H7 (cell line): Measurements from ENCODE around the gene SLC25A26. TPM values are rescaled to one million over a fixed set of nuclear protein-coding genes. Genes with fewer than 3 reads are reported as not detected.
"Not testable (repeated sequence)": the region's sequence is repeated elsewhere in the genome, so short reads cannot be mapped to it uniquely, and the experiment has no call there.

ENCODE experiments used
- DNase-seq: peaks from one replicate; pipeline ENCODE4 v3.0.0; 2012
- H3K27me3 ChIP-seq: 2 replicates; pipeline ENCODE4 v1.6.0; 2011; ENCODE audit warnings: mild to moderate bottlenecking, low read length; ENCODE audit not compliant: control insufficient read depth, insufficient read depth
- H3K36me3 ChIP-seq: replicated peaks from 2 replicates; pipeline ENCODE4 v1.5.1; 2011; ENCODE audit warnings: low read length; ENCODE audit not compliant: control insufficient read depth, insufficient read depth
- H3K4me3 ChIP-seq: 2 replicates; pipeline ENCODE4 v1.5.1; 2011; ENCODE audit warnings: low read depth, mild to moderate bottlenecking, control low read depth, low read length, moderate library complexity; ENCODE audit not compliant: insufficient read depth
- total RNA-seq: library from RNA; depleted of rRNA; stranded (reverse); fragments of >200 nt; shearing (Covaris generic); gene quantifications from 2 replicates; pipeline ENCODE4 v1.2.3, GENCODE V29; 2014

Gene SLC25A26
- total RNA-seq, 1 experiment from 2014 or later: 26.5 TPM

- no peaks in the 10 kb centered on the region for H3K36me3 ChIP-seq
- no peaks in the 10 kb centered on the region for H3K27me3 ChIP-seq
- DNase-seq: no peak
- no peak overlapping the region for H3K4me3 ChIP-seq
These were observed 14.0 kb upstream of the SLC25A26 start for GRCh38 chr3:66206806-66207205.

GRCh38 chr3:66208189-66208588 is 12.6 kb upstream of the SLC25A26 start:
- Histone ChIP-seq H3K36me3 (no peaks in the 10 kb centered on the region), H3K27me3 (no peaks in the 10 kb centered on the region), H3K4me3 (no peak overlapping the region)
- no peak for DNase-seq

DNA sequence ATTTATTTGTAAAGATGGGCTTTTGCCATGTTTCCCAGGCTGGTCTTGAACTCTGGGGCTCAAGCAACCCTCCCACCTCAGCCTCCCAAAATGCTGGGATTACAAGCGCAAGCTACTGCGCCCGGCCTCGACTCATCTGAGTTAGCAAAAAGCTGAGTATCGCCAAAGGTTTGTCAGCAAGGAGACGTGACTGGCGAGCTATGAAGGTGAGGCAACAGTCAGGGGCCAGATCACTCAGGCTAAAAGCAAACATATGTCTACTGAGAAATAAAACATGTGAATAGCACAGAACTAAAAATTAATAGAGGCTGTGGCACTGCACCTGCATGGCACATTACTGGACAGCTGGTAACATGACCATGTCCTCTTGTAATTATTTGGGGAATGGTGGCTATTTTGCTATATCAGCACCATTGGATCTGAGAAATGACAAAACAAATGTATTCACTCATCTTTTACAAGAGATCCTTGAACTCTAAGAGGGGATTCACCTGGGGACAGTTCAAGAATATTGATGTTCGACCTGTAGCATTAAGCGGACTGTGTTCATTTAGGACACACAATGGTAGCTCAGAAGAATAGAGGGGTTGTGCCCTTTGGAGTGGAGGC is 10.0 kb upstream of the SLC25A26 start:
- H3K4me3 ChIP-seq: no peak overlapping the region
- DNase-seq: no peak
- H3K36me3 ChIP-seq: no peaks in the 10 kb centered on the region

GRCh38 chr3:66211779-66212178 is 9.0 kb upstream of the SLC25A26 start:
- DNase-seq: no peak
- no peaks in the 10 kb centered on the region for H3K36me3 ChIP-seq
- H3K4me3 ChIP-seq: no peak overlapping the region
- no peaks in the 10 kb centered on the region for H3K27me3 ChIP-seq

More for the DNA sequence above, 10.0 kb upstream of the SLC25A26 start:
- no peaks in the 10 kb centered on the region for H3K27me3 ChIP-seq

DNA sequence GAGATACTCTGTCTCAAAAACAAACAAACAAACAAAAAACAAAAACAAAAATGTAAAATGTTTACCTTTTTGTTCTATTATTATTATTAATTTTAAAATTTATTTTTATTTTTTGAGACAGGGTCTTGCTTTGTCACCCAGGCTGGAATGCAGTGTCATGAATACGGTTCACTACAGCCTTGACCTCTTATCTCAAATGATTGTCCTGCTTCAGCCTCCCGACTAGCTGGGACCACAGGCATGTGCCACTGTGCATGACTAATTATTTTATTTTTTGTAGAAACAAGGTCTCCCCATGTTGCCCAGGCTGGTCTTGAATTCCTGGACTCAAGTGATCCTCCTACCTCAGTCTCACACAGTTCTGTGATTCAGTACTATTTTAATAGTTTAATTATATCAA is 5.7 kb upstream of the SLC25A26 start:
- no peaks in the 10 kb centered on the region for H3K36me3 ChIP-seq
- no peak overlapping the region for H3K4me3 ChIP-seq
- DNase-seq: no peak
- peaks cover 1% of the 10 kb centered on the region; the same call in 1 of the 2 replicates for H3K27me3 ChIP-seq

GRCh38 chr3:66220066-66220465 is 735 bp upstream of the SLC25A26 start:
- Histone ChIP-seq H3K36me3 (no peaks in the 10 kb centered on the region), H3K4me3 (peak overlapping the region; percentile 65; the same call in 1 of the 2 replicates), H3K27me3 (peaks cover 1% of the 10 kb centered on the region; the same call in 1 of the 2 replicates)
- DNase-seq: no peak

DNA sequence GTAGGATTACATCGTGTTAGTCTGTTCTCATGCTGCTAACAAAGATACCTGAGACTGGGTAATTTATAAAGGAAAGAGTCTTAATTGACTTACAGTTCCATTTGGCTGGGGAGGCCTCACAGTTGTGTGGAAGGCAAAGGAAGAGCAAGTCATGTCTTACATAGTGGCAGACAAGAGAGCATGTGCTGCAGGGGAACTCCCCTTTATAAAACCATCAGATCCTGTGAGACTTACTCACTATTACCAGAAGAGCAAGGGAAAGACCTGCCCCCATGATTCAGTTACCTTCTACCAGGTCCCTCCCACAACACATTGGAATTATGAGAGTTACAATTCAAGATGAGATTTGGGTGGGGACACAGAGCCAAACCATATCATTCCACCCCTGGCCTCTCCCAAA is 3.4 kb downstream of the SLC25A26 start:
- no peak overlapping the region for H3K4me3 ChIP-seq
- no peaks in the 10 kb centered on the region for H3K27me3 ChIP-seq
- DNase-seq: no peak
- no peaks in the 10 kb centered on the region for H3K36me3 ChIP-seq

DNA sequence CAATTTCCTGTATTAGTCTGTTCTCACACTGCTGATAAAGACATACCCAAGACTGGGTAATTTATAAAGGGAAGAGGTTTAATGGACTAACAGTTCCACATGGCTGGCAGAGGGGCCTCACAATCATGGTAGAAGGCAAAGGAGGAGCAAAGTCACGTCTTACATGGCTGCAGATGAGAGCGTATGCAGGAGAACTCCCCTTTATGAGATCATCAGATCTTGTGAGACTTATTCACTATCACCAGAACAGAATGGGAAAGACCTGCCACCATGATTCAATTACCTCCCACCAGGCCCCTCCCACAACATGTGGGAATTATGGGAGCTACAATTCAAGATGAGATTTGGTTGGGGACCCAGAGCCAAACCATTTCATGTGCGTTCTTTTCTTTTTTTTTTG is 5.3 kb downstream of the SLC25A26 start:
- not testable (repeated sequence) for DNase-seq, H3K4me3 ChIP-seq, H3K27me3 ChIP-seq, H3K36me3 ChIP-seq

GRCh38 chr3:66227051-66227450 is 6.2 kb downstream of the SLC25A26 start:
- DNase-seq: no peak
- no peaks in the 10 kb centered on the region for H3K27me3 ChIP-seq
- no peaks in the 10 kb centered on the region for H3K36me3 ChIP-seq
- no peak overlapping the region for H3K4me3 ChIP-seq

DNA sequence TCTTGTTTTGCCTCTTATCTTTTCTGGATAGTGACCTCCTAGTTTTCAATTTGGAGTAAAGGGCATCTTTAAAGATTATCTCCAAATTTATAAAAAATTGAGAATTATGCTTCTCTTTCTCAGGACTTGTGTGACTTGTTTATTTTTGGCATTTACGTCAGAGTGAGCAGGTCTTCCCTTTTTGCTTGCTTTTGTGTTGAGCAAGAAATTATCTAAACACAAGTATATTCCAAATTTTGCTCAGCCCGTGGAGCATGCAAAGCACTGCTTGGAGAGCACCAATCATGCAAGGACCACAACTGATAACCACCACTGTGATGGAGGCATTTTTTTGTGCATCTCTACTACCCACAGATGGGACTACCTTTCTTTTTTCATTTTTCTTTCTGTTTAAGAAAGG is 7.1 kb downstream of the SLC25A26 start:
- no peak for DNase-seq
- Histone ChIP-seq H3K4me3 (no peak overlapping the region), H3K36me3 (no peaks in the 10 kb centered on the region), H3K27me3 (no peaks in the 10 kb centered on the region)

DNA sequence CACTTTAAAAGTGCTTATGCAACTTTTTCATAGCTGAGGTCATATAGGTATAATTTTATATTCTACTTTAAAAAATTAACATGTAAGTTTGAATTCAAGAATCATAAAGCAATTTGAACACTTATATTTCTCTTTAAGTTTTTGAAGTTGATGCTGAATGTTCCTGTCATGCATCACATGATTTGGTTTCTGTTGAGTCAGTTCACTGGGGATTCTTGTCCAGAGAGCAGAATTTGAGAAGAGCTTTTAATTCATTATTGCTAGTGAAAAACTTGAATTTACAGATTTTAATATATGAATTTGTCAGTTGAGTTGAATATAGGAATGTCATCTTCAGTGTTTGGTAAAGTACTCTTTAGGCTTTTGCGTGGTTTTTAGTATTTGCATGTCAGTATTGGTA is 7.9 kb downstream of the SLC25A26 start:
- Histone ChIP-seq H3K36me3 (no peaks in the 10 kb centered on the region), H3K4me3 (no peak overlapping the region), H3K27me3 (no peaks in the 10 kb centered on the region)
- no peak for DNase-seq

DNA sequence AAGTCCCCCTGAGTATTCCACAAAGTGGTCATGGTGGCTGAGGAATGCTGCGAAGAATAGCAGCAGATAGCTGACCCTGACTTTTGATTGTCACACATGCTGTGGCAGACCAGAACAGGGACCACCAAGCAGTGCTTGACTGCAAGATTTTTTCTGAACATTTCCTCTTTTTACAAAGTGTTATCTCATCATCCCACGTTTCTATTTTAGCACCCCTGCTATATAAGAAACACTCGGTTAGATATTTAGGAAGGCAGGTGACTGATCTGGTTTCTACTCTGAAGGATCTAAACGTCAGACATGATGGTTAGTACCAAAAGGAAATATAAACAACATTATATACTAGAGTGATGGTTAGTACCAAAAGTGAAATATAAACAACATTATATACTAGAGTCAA is 9.1 kb downstream of the SLC25A26 start:
- DNase-seq: no peak
- H3K4me3 ChIP-seq: no peak overlapping the region
- H3K27me3 ChIP-seq: no peaks in the 10 kb centered on the region
- no peaks in the 10 kb centered on the region for H3K36me3 ChIP-seq

GRCh38 chr3:66233033-66233432 is 12.2 kb downstream of the SLC25A26 start:
- Histone ChIP-seq H3K4me3 (no peak overlapping the region), H3K27me3 (no peaks in the 10 kb centered on the region), H3K36me3 (no peaks in the 10 kb centered on the region)
- DNase-seq: no peak

DNA sequence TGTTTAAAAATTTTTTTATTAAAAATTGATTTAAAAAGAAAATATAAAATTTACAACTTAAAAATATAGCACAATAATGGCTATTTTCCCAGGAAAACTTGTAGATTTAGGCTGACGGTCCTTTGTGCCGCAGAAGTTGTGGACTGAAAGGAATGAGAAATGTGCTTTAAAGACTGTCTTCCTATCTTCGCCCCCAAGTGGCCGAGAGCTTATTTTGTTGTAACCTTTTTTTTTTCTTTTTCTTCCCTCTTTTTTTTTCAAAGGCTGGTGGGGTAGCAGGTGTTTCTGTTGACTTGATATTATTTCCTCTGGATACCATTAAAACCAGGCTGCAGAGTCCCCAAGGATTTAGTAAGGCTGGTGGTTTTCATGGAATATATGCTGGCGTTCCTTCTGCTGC is 15.5 kb downstream of the SLC25A26 start:
- H3K36me3 ChIP-seq: no peaks in the 10 kb centered on the region
- peak; percentile 36 for DNase-seq
- no peak overlapping the region for H3K4me3 ChIP-seq
- H3K27me3 ChIP-seq: no peaks in the 10 kb centered on the region

GRCh38 chr3:66237552-66237951 is 16.8 kb downstream of the SLC25A26 start:
- no peaks in the 10 kb centered on the region for H3K27me3 ChIP-seq
- H3K36me3 ChIP-seq: no peaks in the 10 kb centered on the region
- no peak overlapping the region for H3K4me3 ChIP-seq
- DNase-seq: no peak
